HG03060 (cell line): ENCODE measurements around the gene NACC1.
"Not testable (repeated sequence)": the region's sequence is repeated elsewhere in the genome, so short reads cannot be mapped to it uniquely, and the experiment has no call there.

Experiments used
- ATAC-seq: cut with Tn5 transposase; IDR thresholded peaks from one replicate; pipeline ENCODE4 v1.9.1; 2021; ENCODE audit warnings: low read depth, moderate number of reproducible peaks; ENCODE audit not compliant: unreplicated experiment

NACC1 gene

GRCh38 chr19:13138171-13138915 lies 20.3 kb downstream of the NACC1 start:
- no peak for ATAC-seq

GRCh38 chr19:13138916-13139198 lies 20.8 kb downstream of the NACC1 start:
- ATAC-seq, result no peak

GRCh38 chr19:13139633-13140311 lies 21.7 kb downstream of the NACC1 start:
- ATAC-seq, result no peak

- ATAC-seq, result no peak
Observed at GRCh38 chr19:13146763-13147563, 28.9 kb downstream of the NACC1 start.

- ATAC-seq, result not testable (repeated sequence)
Observed at GRCh38 chr19:13149173-13149627, 31.1 kb downstream of the NACC1 start.

- ATAC-seq, result no peak
Observed at GRCh38 chr19:13149628-13150186, 31.6 kb downstream of the NACC1 start.

- peak; percentile 25 for ATAC-seq
Observed at GRCh38 chr19:13150187-13150930, 32.3 kb downstream of the NACC1 start, which contains the start of the genes IER2 and STX10. Gene IER2 (plus strand): TSS chr19:13150411. CDS start chr19:13153187, 2,776 bp downstream. Gene STX10 (minus strand): TSS chr19:13150375. CDS start chr19:13150173, 202 bp downstream.

GRCh38 chr19:13150931-13151604 lies 33.0 kb downstream of the NACC1 start:
- ATAC-seq, result no peak

- peak; percentile 21 for ATAC-seq
Observed at GRCh38 chr19:13151605-13152355, 33.7 kb downstream of the NACC1 start.

- ATAC-seq, result no peak
Observed at GRCh38 chr19:13152356-13152973, 34.4 kb downstream of the NACC1 start.

- ATAC-seq, result peak; percentile 20
Observed at GRCh38 chr19:13152974-13153568, 35.0 kb downstream of the NACC1 start.

- ATAC-seq, result no peak
Observed at GRCh38 chr19:13153569-13154240, 35.6 kb downstream of the NACC1 start.

- no peak for ATAC-seq
Observed at GRCh38 chr19:13154241-13154778, 36.2 kb downstream of the NACC1 start.

GRCh38 chr19:13154911-13155471 lies 36.9 kb downstream of the NACC1 start:
- no peak for ATAC-seq

GRCh38 chr19:13155472-13156359 lies 37.7 kb downstream of the NACC1 start:
- ATAC-seq, result no peak

GRCh38 chr19:13159713-13160112 lies 41.6 kb downstream of the NACC1 start:
- no peak for ATAC-seq
